H1 (cell line): ENCODE measurements around the gene STXBP6. TPM values are rescaled to one million over a fixed set of nuclear protein-coding genes. Genes with fewer than 3 reads are reported as not detected.

Experiments
- CTCF ChIA-PET: fragments of 300-600 bp; sonication (Branson Sonifier 250); formaldehyde crosslinking; loops from one replicate; lab custom pipeline; 2021; ENCODE audit not compliant: partially characterized antibody; lab: Charles Lee
- POLR2A ChIA-PET: fragments of 300-600 bp; sonication (Branson Sonifier 250); formaldehyde crosslinking; loops from one replicate; lab custom pipeline; 2021; ENCODE audit warnings: inconsistent platforms; ENCODE audit not compliant: partially characterized antibody; lab: Charles Lee
- DNase-seq, 2 experiments: peaks; one replicate each; pipeline versions ENCODE4 v3.0.0 to v3.0.0-alpha.2; 2010 to 2022; ENCODE audit warnings: low spot score in 2 of 2, low read depth in 1 of 2, mixed read lengths in 1 of 2
- FAIRE-seq: peaks from 2 replicates; lab custom pipeline; 2011; peaks lifted over from hg19 to GRCh38; lab: Jason Lieb, UNC
- H2AFZ ChIP-seq: 2 replicates; pipeline ENCODE4 v1.8.1; 2012; ENCODE audit warnings: low read length, inconsistent platforms
- H2AK5ac ChIP-seq: 2 replicates; pipeline ENCODE4 v1.6.1; 2013; ENCODE audit warnings: low read depth, low read length
- H2BK120ac ChIP-seq: replicated peaks from 2 replicates; pipeline ENCODE3; 2013; ENCODE audit warnings: low read depth, low read length, inconsistent platforms
- H2BK12ac ChIP-seq: 2 replicates; pipeline ENCODE4 v1.6.1; 2013; ENCODE audit warnings: low read depth, low read length
- H2BK15ac ChIP-seq: 2 replicates; pipeline ENCODE4 v1.6.1; 2013; ENCODE audit warnings: low read length
- H2BK20ac ChIP-seq: 2 replicates; pipeline ENCODE4 v1.6.1; 2013; ENCODE audit warnings: low read length
- H2BK5ac ChIP-seq: 2 replicates; pipeline ENCODE4 v1.6.1; 2013; ENCODE audit warnings: low read depth, low read length
- H3K14ac ChIP-seq: 2 replicates; pipeline ENCODE4 v1.6.1; 2013; ENCODE audit warnings: inconsistent platforms; ENCODE audit not compliant: insufficient read length
- H3K18ac ChIP-seq: 2 replicates; pipeline ENCODE4 v1.6.1; 2013; ENCODE audit warnings: low read length; ENCODE audit errors: extremely low read depth
- H3K23ac ChIP-seq: 2 replicates; pipeline ENCODE4 v1.6.1; 2013; ENCODE audit warnings: inconsistent platforms; ENCODE audit not compliant: insufficient read length
- H3K23me2 ChIP-seq: 2 replicates; pipeline ENCODE4 v1.6.1; 2013; ENCODE audit warnings: low read depth, low read length
- H3K27ac ChIP-seq: 2 replicates; pipeline ENCODE4 v1.6.1; 2011; ENCODE audit warnings: low read depth, low read length, inconsistent platforms
- H3K27me3 ChIP-seq, 4 experiments: replicated peaks in 1 of 4; 1 replicate in 1 of 4; 2 replicates in 3 of 4; pipeline versions ENCODE4 v1.6.1 to v1.8.1; 2011 to 2013; ENCODE audit warnings: low read length in 3 of 4, mild to moderate bottlenecking in 3 of 4, inconsistent platforms in 2 of 4, mixed read lengths in 2 of 4, moderate library complexity in 1 of 4; ENCODE audit not compliant: control insufficient read depth in 3 of 4, insufficient read depth in 3 of 4; ENCODE audit errors: extremely low read depth in 1 of 4
- H3K36me3 ChIP-seq, 4 experiments: 2 replicates each; pipeline versions ENCODE4 v1.6.1 to v1.8.1; 2011 to 2013; ENCODE audit warnings: mild to moderate bottlenecking in 4 of 4, low read length in 3 of 4, moderate library complexity in 2 of 4, control low read depth in 1 of 4, inconsistent platforms in 1 of 4; ENCODE audit not compliant: insufficient read depth in 4 of 4, control insufficient read depth in 2 of 4
- H3K4ac ChIP-seq: replicated peaks from 2 replicates; pipeline ENCODE3; 2013; ENCODE audit warnings: low read length, low read depth, mixed read lengths, inconsistent platforms; ENCODE audit not compliant: insufficient read length
- H3K4me1 ChIP-seq, 4 experiments: replicated peaks in 1 of 4; 1 replicate in 1 of 4; 2 replicates in 3 of 4; pipeline versions ENCODE4 v1.6.1 to v1.8.1; 2011 to 2013; ENCODE audit warnings: low read length in 3 of 4, inconsistent platforms in 2 of 4, mixed read lengths in 1 of 4; ENCODE audit not compliant: insufficient read depth in 4 of 4, control insufficient read depth in 3 of 4
- H3K4me2 ChIP-seq, 2 experiments: 2 replicates each; pipeline versions ENCODE4 v1.6.1 to v1.8.1; 2011 to 2013; ENCODE audit warnings: low read depth in 2 of 2, low read length in 2 of 2, control low read depth in 1 of 2, inconsistent platforms in 1 of 2, mild to moderate bottlenecking in 1 of 2; ENCODE audit not compliant: insufficient read depth in 1 of 2
- H3K4me3 ChIP-seq, 4 experiments: fragments of 200-600, 300-600 bp in 1 of 4; sonication (generic), shearing (Covaris generic), sonication (Bioruptor Twin) in 1 of 4; 2 replicates each; pipeline versions ENCODE4 v1.5.1 to v1.8.1; 2011 to 2016; ENCODE audit warnings: low read length in 4 of 4, low read depth in 3 of 4, control low read depth in 2 of 4, inconsistent platforms in 2 of 4, mild to moderate bottlenecking in 2 of 4, mixed read lengths in 1 of 4, moderate library complexity in 1 of 4; ENCODE audit not compliant: insufficient read depth in 2 of 4; ENCODE audit errors: extremely low read depth in 1 of 4
- H3K56ac ChIP-seq: replicated peaks from 2 replicates; pipeline ENCODE3; 2013; ENCODE audit warnings: low read depth, mild to moderate bottlenecking, mixed read lengths, low read length, inconsistent platforms; ENCODE audit not compliant: insufficient read length
- H3K79me1 ChIP-seq: 2 replicates; pipeline ENCODE4 v1.6.1; 2013; ENCODE audit warnings: low read depth, low read length, control low read depth
- H3K79me2 ChIP-seq, 2 experiments: 2 replicates each; pipeline versions ENCODE4 v1.6.1 to v1.8.1; 2012 to 2013; ENCODE audit warnings: low read length in 2 of 2, mild to moderate bottlenecking in 2 of 2, inconsistent platforms in 1 of 2; ENCODE audit not compliant: insufficient read depth in 2 of 2, control insufficient read depth in 1 of 2
- H3K9ac ChIP-seq, 4 experiments: replicated peaks in 1 of 4; 1 replicate in 1 of 4; 2 replicates in 3 of 4; pipeline versions ENCODE4 v1.6.1 to v1.8.1; 2011 to 2013; ENCODE audit warnings: low read depth in 3 of 4, low read length in 3 of 4, control low read depth in 2 of 4, mild to moderate bottlenecking in 2 of 4, moderate library complexity in 2 of 4, inconsistent platforms in 1 of 4; ENCODE audit errors: extremely low read depth in 1 of 4
- H3K9me3 ChIP-seq, 2 experiments: 2 replicates each; pipeline versions ENCODE4 v1.6.1 to v1.8.1; 2012 to 2013; ENCODE audit warnings: mild to moderate bottlenecking in 2 of 2, moderate library complexity in 2 of 2, control low read depth in 1 of 2, inconsistent platforms in 1 of 2, low read depth in 1 of 2, low read length in 1 of 2, mixed read lengths in 1 of 2; ENCODE audit not compliant: insufficient read depth in 2 of 2
- H4K20me1 ChIP-seq, 2 experiments: replicated peaks in 1 of 2; 2 replicates each; pipeline versions ENCODE3 to v1.8.1; 2011 to 2013; ENCODE audit warnings: inconsistent platforms in 2 of 2, low read length in 2 of 2, mild to moderate bottlenecking in 1 of 2; ENCODE audit not compliant: insufficient read depth in 2 of 2, control insufficient read depth in 1 of 2
- H4K5ac ChIP-seq: 2 replicates; pipeline ENCODE4 v1.6.1; 2013; ENCODE audit warnings: low read length, low read depth, mixed read lengths, inconsistent platforms; ENCODE audit not compliant: insufficient read length
- H4K8ac ChIP-seq: 2 replicates; pipeline ENCODE4 v1.8.0; 2013; ENCODE audit warnings: mild to moderate bottlenecking, moderate library complexity, low read length, inconsistent platforms; ENCODE audit not compliant: insufficient read depth; ENCODE audit errors: extremely low read depth
- H4K91ac ChIP-seq: replicated peaks from 2 replicates; pipeline ENCODE3; 2013; ENCODE audit warnings: low read length, mixed read lengths, inconsistent platforms; ENCODE audit not compliant: insufficient read length
- CTBP2 ChIP-seq: IDR thresholded peaks from 2 replicates; pipeline ENCODE4 v1.7.0; 2011; ENCODE audit warnings: borderline replicate concordance, mild to moderate bottlenecking, moderate library complexity, mixed read lengths, low read length; ENCODE audit not compliant: insufficient read depth, insufficient read length
- GABPA ChIP-seq: IDR thresholded peaks from 2 replicates; pipeline ENCODE4 v1.6.1; 2011; ENCODE audit warnings: mild to moderate bottlenecking, low read length, moderate library complexity, borderline replicate concordance; ENCODE audit not compliant: insufficient read depth
- KDM4A ChIP-seq: IDR thresholded peaks from one replicate; pipeline ENCODE4 v1.7.1; 2012; ENCODE audit warnings: low read depth, mild to moderate bottlenecking, moderate library complexity, low read length, inconsistent platforms; ENCODE audit not compliant: severe bottlenecking
- PHF8 ChIP-seq: fragments of 200-600 bp; sonication (generic); conservative IDR thresholded peaks from 2 replicates; pipeline ENCODE4 v1.7.1; 2012; ENCODE audit warnings: low read depth, mild to moderate bottlenecking, inconsistent platforms, low read length, moderate library complexity
- RXRA ChIP-seq: IDR thresholded peaks from 2 replicates; pipeline ENCODE4 v1.6.1; 2011; ENCODE audit warnings: low read depth, mild to moderate bottlenecking, low read length, moderate library complexity; ENCODE audit not compliant: insufficient read depth
- SP1 ChIP-seq: IDR thresholded peaks from 2 replicates; pipeline ENCODE4 v1.6.1; 2011; ENCODE audit warnings: low read depth, low read length
- TAF7 ChIP-seq: optimal IDR thresholded peaks from 2 replicates; pipeline ENCODE3; 2011; ENCODE audit warnings: low read depth, mild to moderate bottlenecking, inconsistent platforms, low read length, moderate library complexity, borderline replicate concordance
- TBP ChIP-seq: IDR thresholded peaks from 2 replicates; pipeline ENCODE4 v1.6.1; 2011; ENCODE audit warnings: low read depth, low read length, improper control_type of control experiment
- YY1 ChIP-seq: IDR thresholded peaks from 2 replicates; pipeline ENCODE4 v1.6.1; 2011; ENCODE audit warnings: low read depth, mild to moderate bottlenecking, low read length
- WGBS, 2 experiments: shearing (Covaris generic) in 1 of 2; methylation state at CpG; one replicate each; pipeline versions ENCODE4 v1.1.6 to v1.1.7; 2013 to 2015; ENCODE audit warnings: low lambda C conversion rate in 2 of 2, mixed read lengths in 2 of 2, inconsistent platforms in 1 of 2, low coverage in 1 of 2, missing lambda C conversion rate in 1 of 2; ENCODE audit not compliant: insufficient replicate concordance in 2 of 2, insufficient coverage in 1 of 2, insufficient read length in 1 of 2; ENCODE audit errors: extremely low coverage in 1 of 2, missing lambda C conversion rate in 1 of 2; 5-methylcytosine and 5-hydroxymethylcytosine counted together
- polyA plus RNA-seq, 7 experiments: library from polyadenylated mRNA; depleted of rRNA in 3 of 7; stranded (reverse) in 5 of 7; unstranded in 2 of 7; fragments of >200 nt in 5 of 7; fragments of 200-250 nt in 2 of 7; gene quantifications; 1 replicate in 5 of 7; 2 replicates in 1 of 7; 4 replicates in 1 of 7; pipeline versions ENCODE4 v1.2.1 to v1.2.3, GENCODE V29; 2011 to 2013; ENCODE audit warnings: missing spikeins in 2 of 7, mixed read lengths in 2 of 7
- total RNA-seq: library from RNA; stranded (reverse); fragmentation: NEBNext Ultra II Directional; extraction: Animal tissue kit (Norgen Biotek cat#: 25700); gene quantifications from 2 replicates; pipeline ENCODE4 v1.2.1, GENCODE V29; 2021
- TF ChIP-seq, protein P1 (sequence below): IDR thresholded peaks from 2 replicates; pipeline ENCODE4 v1.6.1; 2011; ENCODE audit warnings: low read depth, mild to moderate bottlenecking, low read length; ENCODE audit not compliant: insufficient read depth

Gene STXBP6
- total and polyA plus RNA-seq, 2 of the 8 experiments (the other 6 are each of a cell fraction or from before 2014, with no cell fraction given) = 9.4 to 18.1 TPM

DNA sequence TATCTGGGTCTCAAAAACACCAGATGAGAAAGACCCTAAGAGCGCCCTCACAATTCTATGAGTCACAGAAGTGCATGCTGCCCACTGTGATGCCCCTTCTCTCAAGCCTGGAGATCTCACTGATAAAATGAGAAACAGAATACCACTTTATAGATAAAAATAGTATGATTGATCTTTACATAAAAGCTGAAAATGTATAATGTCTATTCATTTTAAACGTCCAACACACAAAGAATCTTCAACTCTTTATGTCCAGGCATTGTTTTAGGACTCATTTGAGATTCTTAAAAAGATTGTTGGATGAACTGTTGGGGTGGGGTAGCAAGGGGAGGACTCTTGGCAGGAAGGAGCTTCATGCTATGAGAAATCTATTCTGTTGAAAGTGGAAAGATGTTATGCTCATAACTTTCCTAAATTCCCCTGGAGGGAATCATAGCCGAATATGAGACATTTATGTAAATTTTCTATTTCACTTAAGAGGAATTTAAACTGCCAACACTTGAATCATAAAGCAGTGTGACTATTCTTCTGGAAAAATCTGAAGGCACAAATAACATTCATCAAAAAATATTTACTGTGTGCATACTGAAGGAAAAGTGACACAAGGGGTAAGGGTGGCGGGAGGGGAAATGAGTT, 174.6 kb downstream of the STXBP6 start:
- Histone ChIP-seq H2BK5ac (no peak overlapping the region), H2BK120ac (no peak overlapping the region), H3K56ac (no peak overlapping the region), H3K23me2 (no peaks in the 10 kb centered on the region), H3K4me2 (no peak overlapping the region), H2BK12ac (no peak overlapping the region), H3K27ac (no peak overlapping the region), H2BK20ac (no peak overlapping the region), H3K4ac (no peak overlapping the region), H3K79me2 (no peaks in the 10 kb centered on the region), H3K4me1 (no peaks in the 10 kb centered on the region), H4K20me1 (no peaks in the 10 kb centered on the region), H4K5ac (no peak overlapping the region), H3K9ac (no peak overlapping the region), H3K14ac (no peak overlapping the region), H3K4me3 (no peak overlapping the region), H3K79me1 (no peaks in the 10 kb centered on the region), H4K91ac (no peak overlapping the region), H2AFZ (no peak overlapping the region), H3K23ac (no peak overlapping the region), H4K8ac (no peak overlapping the region), H3K9me3 (no peaks in the 10 kb centered on the region), H3K36me3 (no peaks in the 10 kb centered on the region), H3K27me3 (no peaks in the 10 kb centered on the region), H2BK15ac (no peak overlapping the region), H3K18ac (no peak overlapping the region), H2AK5ac (no peak overlapping the region)
- CTCF ChIA-PET = interaction anchor here (1.1 to 1.4 kb wide), 2 partner anchors 15 to 69 kb away, joined by 3 read pairs; no protein-coding TSS in a partner anchor
- 85 to 100% methylated on average over 1 to 4 of the region's 4 CpGs for WGBS, 2 experiments
- FAIRE-seq (no peak), DNase-seq (no peak)
- POLR2A ChIA-PET = no interaction called here
- TF ChIP-seq GABPA (no peak), CTBP2 (no peak), RXRA (no peak), KDM4A (no peak), SP1 (no peak), PHF8 (no peak), YY1 (no peak), TAF7 (no peak), TBP (no peak)
- TF ChIP-seq, protein P1, sequence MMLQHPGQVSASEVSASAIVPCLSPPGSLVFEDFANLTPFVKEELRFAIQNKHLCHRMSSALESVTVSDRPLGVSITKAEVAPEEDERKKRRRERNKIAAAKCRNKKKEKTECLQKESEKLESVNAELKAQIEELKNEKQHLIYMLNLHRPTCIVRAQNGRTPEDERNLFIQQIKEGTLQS = no peak
